GM13976 (cell line): Measurements from ENCODE around the gene IFI30.

ENCODE experiments used
- DNase-seq: peaks from one replicate; pipeline ENCODE4 v3.0.0; 2012; ENCODE audit warnings: low spot score
- CTCF ChIP-seq: IDR thresholded peaks from 2 replicates; pipeline ENCODE4 v1.5.1; 2012; ENCODE audit warnings: borderline replicate concordance, mild to moderate bottlenecking; ENCODE audit not compliant: insufficient read depth; ENCODE audit errors: extremely low read depth, missing control alignments, control extremely low read depth
- in situ Hi-C: fragments of 300-500 bp; cut with MboI; formaldehyde crosslinking; loops from one replicate; pipeline ENCODE4 v1.12.0; 2022; ENCODE audit warnings: low sequenced_read_pairs, mixed read lengths, inconsistent platforms; ENCODE audit not compliant: unreplicated experiment

Gene IFI30

DNA sequence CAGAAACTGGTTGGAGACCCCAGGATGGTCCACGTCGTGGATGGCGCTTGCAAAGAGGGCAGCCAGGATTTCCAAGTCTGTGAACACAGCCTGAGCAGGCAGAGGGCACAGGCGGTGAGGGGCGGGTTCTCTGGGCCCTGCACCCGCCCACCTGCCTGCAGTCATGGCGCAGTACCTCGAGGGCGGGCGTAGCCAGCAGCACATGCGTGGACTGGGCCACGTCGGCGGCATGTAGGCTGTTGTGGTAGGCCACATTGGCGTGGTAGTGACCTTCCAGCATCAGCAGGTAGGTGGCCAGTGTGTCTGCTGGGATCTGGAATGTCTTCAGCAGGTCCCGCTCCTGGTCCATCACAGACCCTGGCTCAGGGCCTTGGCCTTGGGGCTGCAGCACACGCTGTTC, 44.5 kb downstream of the IFI30 start:
- no peak for DNase-seq
- in situ Hi-C loops = no loop called here
- no peak for TF ChIP-seq CTCF

DNA sequence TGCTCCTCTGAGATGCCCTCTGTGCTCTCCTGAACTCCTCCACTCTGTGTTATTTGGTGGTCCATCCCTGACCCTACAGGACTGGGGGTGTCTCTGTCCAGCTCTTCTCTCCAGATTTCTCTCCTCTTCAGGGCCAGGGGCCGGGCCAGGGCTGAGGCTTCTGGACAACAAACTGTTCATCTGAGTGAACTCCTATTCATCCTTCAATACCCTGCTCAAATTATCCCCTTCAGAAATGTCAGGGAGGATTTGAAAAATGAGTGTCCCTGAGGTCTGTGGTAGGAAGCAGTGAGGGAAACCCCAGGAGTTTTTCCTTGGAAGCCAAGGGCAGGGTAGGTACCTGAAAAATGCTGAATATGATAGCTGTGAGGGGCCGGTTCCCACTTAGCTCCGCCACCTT, 45.0 kb downstream of the IFI30 start:
- in situ Hi-C loops = no loop called here

GRCh38 chr19:18219911-18220631, 46.5 kb downstream of the IFI30 start:
- in situ Hi-C loops = no loop called here
- no peak for TF ChIP-seq CTCF
- no peak for DNase-seq

More for the DNA sequence above, 45.0 kb downstream of the IFI30 start:
- TF ChIP-seq CTCF = no peak
- DNase-seq = no peak

- no peak for DNase-seq
- TF ChIP-seq CTCF = no peak
- in situ Hi-C loops = no loop called here
Observed at GRCh38 chr19:18220632-18221275, 47.1 kb downstream of the IFI30 start.

GRCh38 chr19:18221815-18222725, 48.5 kb downstream of the IFI30 start:
- in situ Hi-C loops = no loop called here
- no peak for TF ChIP-seq CTCF
- DNase-seq = no peak

DNA sequence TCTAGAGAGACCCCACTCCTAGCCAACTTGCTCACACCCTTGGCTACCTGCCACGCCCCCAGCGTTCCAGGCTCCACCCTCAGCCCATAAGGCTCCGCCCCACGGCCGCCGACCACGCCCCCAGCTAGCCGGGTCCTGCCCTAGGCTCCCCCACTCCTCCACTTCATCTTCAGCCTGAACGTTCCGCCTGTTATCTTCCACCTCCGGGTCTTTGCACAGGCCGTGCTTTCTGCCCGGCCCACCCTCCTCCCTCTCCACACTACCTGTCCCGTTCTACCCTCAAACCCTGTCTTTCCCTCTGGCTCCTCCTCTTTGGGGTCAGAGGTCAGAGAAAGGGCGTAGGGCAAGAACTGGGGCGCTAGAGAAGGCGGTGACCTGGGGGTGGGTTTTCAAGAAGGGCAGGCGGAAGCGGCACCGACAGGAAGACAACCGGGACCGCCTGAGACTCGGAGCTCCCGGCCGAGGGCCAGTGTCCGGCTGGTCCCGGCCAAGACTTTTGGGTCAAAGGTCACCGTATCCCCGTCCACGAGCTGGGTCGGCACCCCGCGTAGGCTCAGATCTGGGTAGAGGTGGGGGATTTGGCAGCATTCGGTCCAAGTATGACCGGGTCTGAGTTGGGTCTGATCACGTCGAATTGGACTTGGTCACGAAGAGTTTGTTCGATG, 50.4 kb downstream of the IFI30 start:
- no peak for TF ChIP-seq CTCF
- DNase-seq = peak; percentile 73
- in situ Hi-C loops = no loop called here
